ENCODE measurements around the gene CXorf65.

GRCh38 chrX:71098951-71099506 is 7.5 kb downstream of the CXorf65 start:
- TF ChIP-seq, protein P1, sequence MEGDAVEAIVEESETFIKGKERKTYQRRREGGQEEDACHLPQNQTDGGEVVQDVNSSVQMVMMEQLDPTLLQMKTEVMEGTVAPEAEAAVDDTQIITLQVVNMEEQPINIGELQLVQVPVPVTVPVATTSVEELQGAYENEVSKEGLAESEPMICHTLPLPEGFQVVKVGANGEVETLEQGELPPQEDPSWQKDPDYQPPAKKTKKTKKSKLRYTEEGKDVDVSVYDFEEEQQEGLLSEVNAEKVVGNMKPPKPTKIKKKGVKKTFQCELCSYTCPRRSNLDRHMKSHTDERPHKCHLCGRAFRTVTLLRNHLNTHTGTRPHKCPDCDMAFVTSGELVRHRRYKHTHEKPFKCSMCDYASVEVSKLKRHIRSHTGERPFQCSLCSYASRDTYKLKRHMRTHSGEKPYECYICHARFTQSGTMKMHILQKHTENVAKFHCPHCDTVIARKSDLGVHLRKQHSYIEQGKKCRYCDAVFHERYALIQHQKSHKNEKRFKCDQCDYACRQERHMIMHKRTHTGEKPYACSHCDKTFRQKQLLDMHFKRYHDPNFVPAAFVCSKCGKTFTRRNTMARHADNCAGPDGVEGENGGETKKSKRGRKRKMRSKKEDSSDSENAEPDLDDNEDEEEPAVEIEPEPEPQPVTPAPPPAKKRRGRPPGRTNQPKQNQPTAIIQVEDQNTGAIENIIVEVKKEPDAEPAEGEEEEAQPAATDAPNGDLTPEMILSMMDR (IDR thresholded peaks at IDR 0.05) = no peak
- TF ChIP-seq EP300 (IDR thresholded peaks at IDR 0.05) = no peak

Data from esophagus muscularis mucosa (tissue), 3 donors.